ENCODE data around the gene OR1Q1.
"Not testable (repeated sequence)": the region's sequence is repeated elsewhere in the genome, so short reads cannot be mapped to it uniquely, and the experiment has no call there.

The OR1Q1 gene, protein sequence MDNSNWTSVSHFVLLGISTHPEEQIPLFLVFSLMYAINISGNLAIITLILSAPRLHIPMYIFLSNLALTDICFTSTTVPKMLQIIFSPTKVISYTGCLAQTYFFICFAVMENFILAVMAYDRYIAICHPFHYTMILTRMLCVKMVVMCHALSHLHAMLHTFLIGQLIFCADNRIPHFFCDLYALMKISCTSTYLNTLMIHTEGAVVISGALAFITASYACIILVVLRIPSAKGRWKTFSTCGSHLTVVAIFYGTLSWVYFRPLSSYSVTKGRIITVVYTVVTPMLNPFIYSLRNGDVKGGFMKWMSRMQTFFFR

DNA sequence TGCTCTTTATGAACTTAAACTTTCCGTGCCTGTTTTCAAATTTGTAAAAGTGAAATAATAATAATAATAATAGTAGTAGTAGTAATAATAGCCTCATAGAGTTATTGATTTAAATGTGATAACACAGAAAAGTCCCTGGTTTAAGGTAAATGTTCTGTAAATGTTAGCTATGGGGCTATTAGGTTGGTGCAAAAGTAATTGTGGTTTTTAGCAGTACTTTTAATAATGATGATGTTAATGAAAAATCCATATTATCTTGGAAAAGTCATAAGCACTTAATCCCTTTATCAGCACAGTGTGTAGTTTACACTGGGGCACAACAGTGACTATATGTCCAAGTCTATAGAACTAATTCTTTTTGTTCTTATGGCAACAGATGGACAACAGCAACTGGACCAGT lies at the start of gene OR1Q1:
Gene OR1Q1 (plus strand): TSS at position 377 of the 400 bp plus-strand sequence. CDS start 0 bp downstream, at position 377.
- no peak for DNase-seq (ENCODE audit: low read depth in 3 of 3)

DNA sequence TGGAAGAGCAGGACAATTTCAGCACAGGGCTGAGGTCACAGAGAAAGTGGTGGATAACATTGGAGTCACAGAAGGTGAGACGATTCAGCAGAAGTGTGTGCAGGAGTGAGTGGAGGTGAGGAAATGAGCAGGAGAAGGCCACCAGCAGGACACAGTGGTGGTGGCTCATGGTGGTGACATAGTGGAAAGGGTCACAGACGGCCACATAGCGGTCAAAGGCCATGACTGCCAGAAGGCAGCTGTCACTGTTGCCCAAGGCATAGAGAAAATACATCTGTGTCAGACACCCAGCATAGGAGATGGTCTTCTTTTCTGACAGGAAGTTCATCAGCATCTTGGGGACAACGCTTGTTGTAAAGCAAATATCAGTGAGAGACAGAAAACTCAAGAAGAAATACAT lies 46.6 kb upstream of the OR1Q1 start:
- DNase-seq (ENCODE audit: low read depth in 3 of 3) = no peak

DNA sequence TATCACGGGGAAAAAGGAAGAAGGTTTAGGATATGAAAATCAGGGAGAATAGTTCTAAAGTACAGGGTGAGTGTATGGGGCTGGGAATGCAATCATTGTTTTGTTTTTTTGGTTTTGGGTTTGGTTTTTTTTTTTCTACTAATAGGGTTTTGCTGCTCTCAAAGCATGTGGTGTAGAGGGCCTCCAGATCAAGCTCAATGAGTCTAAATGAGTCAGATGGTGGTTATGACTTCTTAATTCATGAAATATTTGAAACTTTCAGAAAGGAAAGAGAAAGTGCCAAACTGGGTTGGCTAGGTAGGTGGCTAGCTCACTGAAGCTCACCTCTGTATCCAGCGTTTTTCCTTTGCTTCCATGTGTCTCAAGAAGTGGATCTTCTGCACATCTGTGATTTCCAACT lies 42.1 kb upstream of the OR1Q1 start:
- DNase-seq (ENCODE audit: low read depth in 3 of 3) = no peak

DNA sequence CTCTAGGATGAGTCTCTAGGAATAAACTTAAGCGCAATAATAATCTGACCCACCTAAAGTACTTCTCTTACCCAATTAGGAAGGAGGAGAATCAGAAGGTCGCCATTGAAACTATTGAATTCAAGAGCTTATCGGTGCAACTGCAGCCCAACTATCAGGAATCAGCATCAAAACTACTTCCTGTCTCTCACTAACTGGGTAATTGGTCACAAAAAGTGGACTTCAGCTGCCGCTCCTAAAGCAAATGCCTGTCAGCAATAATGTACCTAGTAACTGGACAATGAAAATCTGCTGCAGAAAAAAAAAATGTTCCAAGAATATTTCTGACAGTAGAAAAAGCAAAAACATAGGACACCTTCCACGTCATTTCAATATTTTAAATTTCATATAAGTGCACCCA lies 34.7 kb upstream of the OR1Q1 start:
- no peak for DNase-seq (ENCODE audit: low read depth in 3 of 3)

DNA sequence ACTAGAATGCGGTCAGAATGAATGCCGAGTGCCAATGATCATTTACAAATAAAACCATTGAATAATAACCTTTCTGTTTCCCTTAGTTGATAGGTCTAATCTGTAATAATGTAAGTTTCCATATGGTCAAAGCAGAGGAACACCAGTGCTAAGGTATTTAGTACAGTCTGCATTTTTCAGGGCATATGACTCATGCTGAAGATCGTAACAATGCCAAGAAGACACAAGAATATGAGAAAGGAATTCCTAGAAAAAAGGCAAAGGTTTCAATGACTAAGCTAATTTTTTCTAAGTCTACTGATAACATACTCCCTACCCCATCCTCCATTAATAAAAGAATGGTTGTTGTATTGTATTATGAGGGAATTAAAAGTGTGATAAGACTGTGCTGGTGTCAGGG lies 34.2 kb upstream of the OR1Q1 start:
- no peak for DNase-seq (ENCODE audit: low read depth in 3 of 3)

DNA sequence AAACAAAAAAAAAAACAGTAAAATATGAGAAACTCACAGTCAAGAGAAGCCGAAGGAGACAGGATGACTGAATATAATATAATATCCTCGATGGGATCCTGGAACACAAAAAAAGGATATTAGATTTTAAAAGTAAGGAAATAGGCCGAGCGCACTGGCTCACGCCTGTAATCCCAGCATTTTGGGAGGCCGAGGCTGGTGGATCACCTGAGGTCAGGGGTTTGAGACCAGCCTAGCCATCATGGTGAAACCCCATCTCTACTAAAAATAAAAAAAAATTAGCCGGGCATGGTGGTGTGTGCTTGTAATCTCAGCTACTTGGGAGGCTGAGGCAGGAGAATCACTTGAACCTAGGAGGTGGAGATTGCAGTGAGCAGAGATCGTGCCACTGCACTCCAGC lies 31.3 kb upstream of the OR1Q1 start, which contains the start of gene OR1L8:
Gene OR1L8 (minus strand): TSS at position 101 of the 400 bp plus-strand sequence. CDS start 14,907 bp downstream, outside the sequence.
- not testable (repeated sequence) for DNase-seq (ENCODE audit: low read depth in 3 of 3)

DNA sequence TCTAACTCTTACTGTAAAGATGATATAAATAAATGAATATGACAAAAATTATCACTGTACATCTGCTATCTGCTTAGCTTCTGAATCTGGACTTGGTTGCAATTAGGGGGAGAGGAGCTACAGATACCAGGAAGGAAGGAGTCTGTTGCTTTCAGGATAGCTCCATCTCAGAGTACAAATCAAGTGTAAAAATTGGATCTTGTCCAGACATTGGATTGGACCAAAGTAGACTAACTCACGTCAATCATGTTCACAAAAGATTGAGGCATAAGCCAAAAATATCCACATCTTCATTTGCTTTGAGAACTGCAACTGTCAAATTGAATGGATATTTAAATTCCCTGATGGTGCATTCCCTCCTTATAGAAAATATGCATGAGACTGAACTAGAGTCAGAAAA lies 8.8 kb upstream of the OR1Q1 start:
- no peak for DNase-seq (ENCODE audit: low read depth in 3 of 3)

DNA sequence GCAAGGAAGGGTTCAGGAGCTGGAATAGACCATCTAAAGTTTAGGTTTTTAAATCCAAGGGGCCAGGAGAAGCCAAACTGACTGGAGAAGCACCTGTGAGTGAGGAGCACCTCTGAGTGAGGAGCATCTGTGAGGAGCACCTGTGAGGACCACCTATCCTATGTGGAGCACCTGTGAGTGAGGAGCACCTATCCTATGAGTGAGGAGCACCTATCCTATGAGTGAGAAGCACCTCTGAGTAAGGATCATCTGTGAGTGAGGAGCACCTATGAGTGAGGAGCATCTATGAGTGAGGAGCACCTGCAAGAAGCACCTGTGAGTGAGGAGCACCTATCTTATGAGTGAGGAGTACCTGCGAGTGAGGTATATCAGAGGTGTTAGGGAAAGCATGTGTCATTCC lies 8.0 kb upstream of the OR1Q1 start:
- no peak for DNase-seq (ENCODE audit: low read depth in 3 of 3)

DNA sequence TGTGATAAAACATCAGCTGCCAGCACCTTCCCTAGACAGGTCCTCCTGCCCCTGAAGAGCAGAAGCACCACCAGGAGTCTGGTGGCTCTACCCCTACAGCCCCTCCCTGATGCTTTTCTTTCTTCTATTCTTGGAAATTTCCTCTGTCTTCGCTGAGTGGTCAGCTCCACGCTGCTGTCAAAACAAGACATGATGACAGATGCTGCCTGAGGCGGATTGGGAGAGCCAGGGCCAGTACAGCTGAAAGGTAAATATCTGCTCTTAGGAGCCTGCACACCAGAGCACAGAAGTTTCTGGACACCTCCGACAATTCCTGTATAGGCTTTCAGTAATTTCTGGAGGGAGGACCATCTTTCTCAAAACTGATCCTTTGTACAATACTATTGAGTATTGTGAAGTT lies 4.7 kb upstream of the OR1Q1 start:
- DNase-seq (ENCODE audit: low read depth in 3 of 3) = no peak

DNA sequence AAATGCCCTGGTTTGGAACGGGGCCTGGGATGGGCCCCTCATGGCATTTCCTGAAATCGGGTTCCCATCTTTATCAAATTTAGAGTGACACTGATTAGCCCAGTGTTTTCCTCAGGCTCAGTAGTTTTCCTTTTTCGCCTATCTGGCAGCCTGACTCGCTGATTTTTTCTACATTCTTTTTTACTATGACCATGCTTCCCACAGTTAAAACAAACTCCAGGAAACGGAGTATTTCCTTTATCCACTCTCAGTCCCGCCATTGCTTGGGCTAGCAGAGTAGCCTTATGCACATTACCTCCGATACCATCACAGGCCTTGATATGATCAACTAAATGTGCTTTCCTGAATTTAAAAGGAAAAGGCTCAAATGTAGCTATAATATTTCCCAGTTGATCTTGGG lies 5.5 kb downstream of the OR1Q1 start:
- no peak for DNase-seq (ENCODE audit: low read depth in 3 of 3)

DNA sequence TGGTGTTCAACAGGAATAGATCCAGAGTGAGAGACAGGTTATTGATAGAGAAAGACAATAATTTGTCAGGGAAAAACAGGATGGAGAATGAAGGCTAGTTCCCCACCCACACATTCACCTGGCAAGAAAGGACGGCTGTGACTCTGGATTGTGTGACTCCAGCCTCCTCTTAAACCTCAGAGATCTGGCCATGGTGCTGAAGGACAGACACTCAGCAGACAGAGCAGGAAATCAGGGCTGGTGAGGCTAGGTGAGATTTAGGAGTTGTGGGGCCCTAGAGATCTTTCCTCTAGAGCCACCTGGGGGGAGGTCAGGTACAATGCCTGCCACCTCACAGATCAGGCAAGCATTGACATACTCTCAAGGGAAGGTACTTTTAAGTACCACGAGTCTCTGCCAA lies 27.7 kb downstream of the OR1Q1 start:
- no peak for DNase-seq (ENCODE audit: low read depth in 3 of 3)

DNA sequence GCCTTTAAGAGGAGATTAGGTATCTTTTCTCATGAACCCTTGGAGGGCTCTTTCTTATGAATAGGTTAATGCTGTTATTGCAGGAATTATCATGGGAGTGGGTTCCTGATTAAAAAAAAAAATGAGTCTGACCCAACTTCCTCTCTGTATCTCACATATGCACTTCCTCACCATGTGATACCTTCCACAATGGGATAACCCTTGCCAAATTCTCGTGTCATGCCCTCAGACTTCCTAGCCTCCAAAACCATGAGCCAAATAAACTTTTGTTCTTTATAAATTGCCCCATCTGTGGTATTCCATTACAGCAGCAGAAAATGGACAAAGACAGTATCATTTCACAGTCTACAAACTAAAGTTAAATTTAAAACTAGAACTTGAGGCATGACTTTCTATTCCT lies 41.8 kb downstream of the OR1Q1 start:
- no peak for DNase-seq (ENCODE audit: low read depth in 3 of 3)

DNA sequence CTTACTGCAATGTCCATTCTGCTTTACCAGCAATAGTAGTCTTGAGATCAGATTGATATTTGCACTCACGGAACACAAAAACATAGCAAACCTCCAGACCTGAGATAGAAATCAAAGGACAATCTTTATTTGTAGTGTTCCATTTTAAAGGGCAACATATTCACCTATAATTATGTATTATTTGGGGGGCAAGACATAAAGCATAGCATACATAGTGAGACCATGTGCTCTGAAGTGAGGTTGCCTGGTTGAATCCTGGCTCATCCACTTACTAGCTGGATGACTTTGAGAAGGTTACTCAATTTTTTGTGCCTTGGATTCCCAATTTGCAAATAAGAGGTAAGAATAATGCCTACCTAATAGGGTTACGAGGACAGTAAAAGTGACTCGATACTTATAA lies 43.0 kb downstream of the OR1Q1 start, which contains the start of gene OR1B1:
Gene OR1B1 (minus strand): TSS at position 101 of the 400 bp plus-strand sequence.
- no peak for DNase-seq (ENCODE audit: low read depth in 3 of 3)

DNA sequence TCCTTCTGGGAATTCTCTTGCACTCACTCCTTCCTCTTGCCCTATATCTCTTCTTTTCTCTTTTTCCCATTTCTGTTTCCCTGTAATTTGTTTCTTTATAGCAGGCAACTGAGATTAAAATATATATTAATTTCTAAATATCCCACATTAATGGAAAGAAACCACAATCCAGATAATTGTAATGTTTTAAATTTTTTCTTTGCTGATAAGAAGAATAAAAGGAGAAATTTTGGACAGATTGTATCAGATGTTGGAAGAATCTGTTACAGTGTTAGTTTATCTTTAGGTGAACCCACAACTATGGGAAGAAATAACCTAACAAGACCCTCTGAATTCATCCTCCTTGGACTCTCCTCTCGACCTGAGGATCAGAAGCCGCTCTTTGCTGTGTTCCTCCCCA lies 46.9 kb downstream of the OR1Q1 start, which contains the start of gene OR1L1:
Gene OR1L1 (plus strand): TSS at position 301 of the 400 bp plus-strand sequence. CDS start 0 bp downstream, at position 301.
- DNase-seq (ENCODE audit: low read depth in 3 of 3) = no peak

All from stimulated activated CD4-positive, alpha-beta T cell treated with anti-CD3 and anti-CD28 coated beads, TNF-alpha, amount 100 ng/mL, for 48 hours (primary cell).